Left lung (tissue), 10 donors: ENCODE data around the gene MAGEL2. TPM values are rescaled to one million over a fixed set of nuclear protein-coding genes. Genes with fewer than 3 reads are reported as not detected.
"Not testable (repeated sequence)": the region's sequence is repeated elsewhere in the genome, so short reads cannot be mapped to it uniquely, and the experiment has no call there.

Experiments
- ATAC-seq: fragments of 200-7000 bp; cut with Tn5 transposase; one replicate; pipeline ENCODE4 v1.9.1; 2020; ENCODE audit warnings: moderate library complexity
- DNase-seq, 4 donors: peaks; one replicate each; pipeline ENCODE4 v3.0.0-alpha.2; 2013 to 2020
- H3K27ac ChIP-seq, 2 donors: fragments of 200-600 bp; sonication (generic) in 1 of 2; one replicate each; pipeline versions ENCODE4 v1.5.0 to v1.8.0; 2020 to 2021
- H3K27me3 ChIP-seq, 2 donors: fragments of 200-600 bp; sonication (generic) in 1 of 2; one replicate each; pipeline versions ENCODE4 v1.5.0 to v1.8.0; 2020 to 2021
- H3K36me3 ChIP-seq, 2 donors: fragments of 200-600 bp; sonication (generic) in 1 of 2; one replicate each; pipeline versions ENCODE4 v1.5.0 to v1.8.0; 2020 to 2021
- H3K4me1 ChIP-seq, 2 donors: fragments of 200-600 bp; one replicate each; pipeline ENCODE4 v1.8.0; 2021
- H3K4me3 ChIP-seq, 2 donors: fragments of 200-600 bp; sonication (generic) in 1 of 2; one replicate each; pipeline versions ENCODE4 v1.5.0 to v1.8.0; 2020 to 2021; ENCODE audit warnings: mild to moderate bottlenecking in 1 of 2
- H3K9me3 ChIP-seq, 2 donors: fragments of 200-600 bp; sonication (generic) in 1 of 2; one replicate each; pipeline versions ENCODE4 v1.5.0 to v1.8.0; 2020 to 2021
- CTCF ChIP-seq, 2 donors: fragments of 200-600 bp; sonication (generic) in 1 of 2; IDR thresholded peaks; one replicate each; pipeline versions ENCODE4 v1.5.0 to v1.8.0; 2021; ENCODE audit warnings: antibody characterized with exemption in 2 of 2
- intact Hi-C, 2 donors: fragments of 100-400 bp; cut with DNase I; formaldehyde crosslinking; loops; one replicate each; pipeline versions ENCODE4 v1.11.2 to v1.14.2; 2022
- polyA plus RNA-seq, 6 donors: library from polyadenylated mRNA; unstranded; fragments of 120-200 nt; gene quantifications; one replicate each; pipeline ENCODE4 v1.2.1, GENCODE V29; 2013; ENCODE audit not compliant: insufficient read length in 6 of 6
- total RNA-seq, 2 donors: library from RNA; stranded (reverse); fragmentation: NEBNext Ultra II Directional; extraction: Animal tissue kit (Norgen Biotek cat#: 25700); gene quantifications; one replicate each; pipeline ENCODE4 v1.2.1, GENCODE V29; 2021
- donor health status: DM: no; HTN: yes; CAD: no.
- donor health status: DM: no; HTN: no; CAD: no.

The MAGEL2 gene
- total and polyA plus RNA-seq, 8 donors: 0.60 to 5.1 (median 4.1) TPM

DNA sequence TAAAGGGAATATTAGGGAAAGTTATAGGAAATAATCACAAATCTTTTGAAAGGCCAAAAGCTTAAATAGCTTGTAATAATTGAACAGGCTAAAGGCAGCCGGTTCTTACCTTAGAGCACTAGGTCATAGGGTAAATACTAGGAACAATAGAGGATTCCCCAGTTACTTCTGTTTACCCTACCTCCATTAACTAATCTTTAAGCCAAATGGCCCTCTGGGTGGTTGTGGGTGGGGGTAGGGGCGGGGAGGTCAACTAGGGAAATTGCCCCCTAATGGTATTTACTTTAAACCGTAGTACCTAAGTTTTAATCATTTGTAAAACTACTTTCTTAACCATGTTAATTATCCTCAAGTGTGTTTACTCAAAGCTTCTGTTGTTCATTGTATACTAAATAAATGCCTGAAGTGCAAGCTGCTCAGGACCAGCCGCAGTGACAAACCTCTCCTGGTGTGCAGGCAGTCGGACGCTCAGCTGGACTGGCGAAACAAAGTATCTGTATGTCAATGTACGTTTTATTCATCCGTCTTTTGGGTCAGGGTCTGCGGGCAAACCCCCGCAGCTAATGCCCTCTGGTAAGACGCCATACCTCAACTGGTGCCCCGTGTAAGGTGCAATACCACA lies 18.9 kb downstream of the MAGEL2 start:
- DNase-seq (no peak), ATAC-seq (no peak)
- TF ChIP-seq CTCF (IDR thresholded peaks at IDR 0.05): no peak
- no peak overlapping the region for H3K4me3 ChIP-seq
- intact Hi-C loops: no loop called here
- no peaks in the 10 kb centered on the region for H3K4me1 ChIP-seq
- no peaks in the 10 kb centered on the region for H3K36me3 ChIP-seq
- H3K27me3 ChIP-seq: peaks cover 0 to 43% of the 10 kb centered on the region in 2 donors
- H3K9me3 ChIP-seq: no peaks in the 10 kb centered on the region
- H3K27ac ChIP-seq: no peak overlapping the region

DNA sequence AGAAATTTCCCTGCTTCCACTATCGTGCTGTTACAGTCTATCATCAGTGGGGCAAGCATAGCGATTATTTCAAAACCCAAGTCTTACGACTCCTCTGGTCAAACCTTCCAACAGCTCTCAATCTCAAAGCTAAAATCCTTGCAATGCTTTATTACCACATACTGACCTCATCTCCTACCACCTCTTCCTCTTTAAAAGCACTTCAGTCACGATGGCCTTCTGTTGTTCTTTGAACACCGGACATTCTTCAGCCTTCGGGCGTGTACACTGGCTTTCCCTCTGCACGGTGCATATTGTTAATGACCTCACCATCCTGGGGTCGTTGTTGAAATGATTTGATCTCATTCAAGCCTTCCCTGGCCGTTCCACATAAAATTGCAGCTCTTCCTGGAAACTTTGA lies 31.1 kb downstream of the MAGEL2 start:
- TF ChIP-seq CTCF (IDR thresholded peaks at IDR 0.05): no peak
- DNase-seq (no peak), ATAC-seq (peak; percentile 64)
- Histone ChIP-seq H3K27ac (no peak overlapping the region), H3K36me3 (no peaks in the 10 kb centered on the region), H3K9me3 (peaks cover 0 to 7% of the 10 kb centered on the region in 2 donors), H3K4me1 (no peaks in the 10 kb centered on the region), H3K27me3 (no peaks in the 10 kb centered on the region), H3K4me3 (no peak overlapping the region)
- intact Hi-C loops: no loop called here

DNA sequence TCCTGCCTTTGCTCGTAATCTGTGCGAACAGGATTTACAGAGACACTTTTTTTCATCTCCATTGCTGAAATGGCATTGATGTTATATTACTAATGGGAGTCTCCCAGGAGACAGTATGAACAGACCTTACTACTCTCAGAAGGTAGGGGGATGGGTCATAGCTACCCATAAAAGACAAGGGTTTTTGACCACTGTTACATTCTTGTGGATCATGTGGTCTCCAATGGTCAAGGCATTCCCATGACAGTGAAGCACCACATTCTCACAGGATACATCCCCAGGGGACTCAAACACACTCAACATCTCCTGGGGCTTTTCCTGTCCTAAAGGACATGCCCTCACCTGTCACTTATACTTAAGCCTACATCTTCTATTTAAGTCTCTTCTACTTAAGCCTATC lies 41.4 kb downstream of the MAGEL2 start:
- H3K36me3 ChIP-seq: no peaks in the 10 kb centered on the region
- H3K4me3 ChIP-seq: no peak overlapping the region
- no peak for TF ChIP-seq CTCF (IDR thresholded peaks at IDR 0.05)
- H3K4me1 ChIP-seq: no peaks in the 10 kb centered on the region
- ATAC-seq: no peak
- H3K27ac ChIP-seq: no peak overlapping the region
- intact Hi-C loops: no loop called here
- no peaks in the 10 kb centered on the region for H3K9me3 ChIP-seq
- H3K27me3 ChIP-seq: no peaks in the 10 kb centered on the region
- DNase-seq: no peak

- Histone ChIP-seq H3K27me3 (no peaks in the 10 kb centered on the region), H3K4me1 (no peaks in the 10 kb centered on the region), H3K4me3 (no peak overlapping the region), H3K27ac (no peak overlapping the region), H3K36me3 (no peaks in the 10 kb centered on the region), H3K9me3 (no peaks in the 10 kb centered on the region)
- ATAC-seq (no peak), DNase-seq (no peak)
- intact Hi-C loops: no loop called here
- no peak for TF ChIP-seq CTCF (IDR thresholded peaks at IDR 0.05)
Observed at GRCh38 chr15:23602124-23602523, 45.5 kb downstream of the MAGEL2 start.

DNA sequence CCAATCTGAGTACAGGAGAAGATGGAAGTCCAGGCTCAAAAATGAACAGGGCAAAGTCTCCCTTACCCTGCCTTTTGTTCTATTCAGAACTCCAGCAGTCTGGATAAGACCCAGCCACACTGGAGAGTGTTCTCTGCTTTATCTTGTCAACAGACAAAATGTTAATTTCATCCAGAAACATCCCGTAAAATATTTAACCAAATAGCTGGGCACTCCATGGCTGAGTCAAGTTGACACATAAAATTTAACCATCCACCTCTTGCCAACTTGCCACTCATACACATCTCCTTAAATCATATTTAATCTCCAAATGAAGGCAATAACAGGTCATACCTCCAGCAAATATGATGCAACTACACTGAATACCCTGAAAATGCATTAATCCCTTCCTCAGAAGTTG lies 48.6 kb downstream of the MAGEL2 start:
- TF ChIP-seq CTCF (IDR thresholded peaks at IDR 0.05): no peak
- DNase-seq (no peak), ATAC-seq (no peak)
- intact Hi-C loops: no loop called here
- Histone ChIP-seq H3K4me3 (no peak overlapping the region), H3K36me3 (no peaks in the 10 kb centered on the region), H3K27me3 (no peaks in the 10 kb centered on the region), H3K27ac (no peak overlapping the region), H3K4me1 (no peaks in the 10 kb centered on the region), H3K9me3 (no peaks in the 10 kb centered on the region)

DNA sequence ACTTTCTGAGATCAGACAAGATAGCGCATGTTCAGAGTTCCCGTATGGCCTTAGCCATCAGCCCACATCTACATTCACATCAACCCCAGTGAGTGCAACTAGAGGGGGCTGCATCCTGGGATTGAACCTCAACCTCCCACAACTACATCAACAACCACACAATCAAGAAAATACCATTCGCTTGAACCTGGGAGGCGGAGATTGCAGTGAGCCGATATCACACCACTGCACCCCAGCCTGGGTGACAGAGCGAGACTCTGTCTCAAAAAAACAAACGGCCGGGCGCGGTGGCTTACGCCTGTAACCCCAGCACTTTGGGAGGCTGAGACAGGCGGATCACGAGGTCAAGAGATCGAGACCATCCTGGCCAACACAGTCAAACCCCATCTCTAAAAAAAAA lies 50.4 kb downstream of the MAGEL2 start:
- ATAC-seq, H3K27ac ChIP-seq, H3K4me1 ChIP-seq, H3K36me3 ChIP-seq, DNase-seq, H3K4me3 ChIP-seq, H3K9me3 ChIP-seq, H3K27me3 ChIP-seq, intact Hi-C loops: not testable (repeated sequence)
